Raji (cell line): ENCODE measurements around the gene SRL.

Experiments
- POLR2A ChIP-seq: IDR thresholded peaks from 2 replicates; pipeline ENCODE4 v1.6.1; 2011; ENCODE audit warnings: low read depth, low read length, control low read depth; ENCODE audit not compliant: insufficient read depth

Gene SRL

DNA sequence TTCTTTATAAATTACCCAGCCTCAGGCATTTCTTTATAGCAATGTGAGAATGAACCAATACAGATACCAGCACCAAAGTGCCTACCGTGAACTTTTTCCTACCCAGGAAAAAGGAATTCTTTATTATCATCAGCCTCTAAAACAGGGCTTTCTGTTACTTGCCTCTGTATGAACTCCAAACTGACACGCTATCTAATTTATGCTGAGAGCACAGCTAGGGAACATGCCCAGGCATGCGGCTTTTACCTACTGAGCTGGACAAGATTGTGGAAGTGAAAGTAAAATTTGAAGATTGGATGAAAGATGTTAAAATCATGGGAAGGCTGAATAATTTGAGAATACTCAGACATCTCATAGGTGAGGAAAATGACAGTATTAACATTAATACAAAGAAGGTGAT is 101.2 kb downstream of the SRL start:
- no peak for TF ChIP-seq POLR2A

GRCh38 chr16:4139968-4140367 is 101.9 kb downstream of the SRL start:
- no peak for TF ChIP-seq POLR2A
